Right lobe of liver (tissue), 6 donors: ENCODE measurements around the gene TGM3. TPM values are rescaled to one million over a fixed set of nuclear protein-coding genes. Genes with fewer than 3 reads are reported as not detected.

ENCODE experiments used
- ATAC-seq, 4 donors: fragments of 200-7000 bp; cut with Tn5 transposase; one replicate each; pipeline ENCODE4 v1.9.1; 2020; ENCODE audit warnings: mild to moderate bottlenecking in 4 of 4, moderate library complexity in 4 of 4
- DNase-seq, 3 donors: peaks; one replicate each; pipeline ENCODE4 v3.0.0-alpha.2; 2020
- H3K27ac ChIP-seq, 3 donors: fragments of 200-600 bp; one replicate each; pipeline ENCODE4 v1.8.0; 2022
- H3K27me3 ChIP-seq, 2 donors: fragments of 200-600 bp; one replicate each; pipeline ENCODE4 v1.8.0; 2022
- H3K36me3 ChIP-seq, 4 donors: fragments of 200-600 bp; sonication (generic) in 1 of 4; one replicate each; pipeline versions ENCODE4 v1.5.1 to v1.8.0; 2017 to 2022; ENCODE audit warnings: control low read depth in 1 of 4
- H3K4me1 ChIP-seq, 4 donors: fragments of 200-600 bp; sonication (generic) in 1 of 4; one replicate each; pipeline versions ENCODE4 v1.5.1 to v1.8.0; 2017 to 2022; ENCODE audit warnings: control low read depth in 1 of 4
- H3K4me3 ChIP-seq, 3 donors: fragments of 200-600 bp; one replicate each; pipeline ENCODE4 v1.8.0; 2022
- H3K9me3 ChIP-seq, 4 donors: fragments of 200-600 bp; sonication (generic) in 1 of 4; one replicate each; pipeline versions ENCODE4 v1.5.1 to v1.8.0; 2017 to 2022; ENCODE audit warnings: control low read depth in 1 of 4
- POLR2A ChIP-seq: fragments of 450-650 bp; IDR thresholded peaks from one replicate; pipeline ENCODE4 v1.6.1; 2017; ENCODE audit warnings: antibody characterized with exemption, mild to moderate bottlenecking
- WGBS: methylation state at CpG from one replicate; pipeline ENCODE4 v1.1.6; 2018; ENCODE audit warnings: low coverage, low lambda C conversion rate; ENCODE audit not compliant: insufficient coverage; ENCODE audit errors: missing lambda C conversion rate; 5-methylcytosine and 5-hydroxymethylcytosine counted together
- intact Hi-C, 2 donors: fragments of 100-400 bp; cut with DNase I; formaldehyde crosslinking; loops; one replicate each; pipeline versions ENCODE4 v1.11.2 to v1.14.1; 2022
- total RNA-seq, 6 experiments: library from RNA; depleted of rRNA in 2 of 6; stranded (reverse); fragments of >200 nt in 2 of 6; fragmentation: NEBNext Ultra II Directional in 3 of 6; extraction: Animal tissue kit (Norgen Biotek cat#: 25700) in 3 of 6; gene quantifications; one replicate each; pipeline versions ENCODE4 v1.1.0 to v1.2.4, GENCODE V29; 2016 to 2023
- TF ChIP-seq, protein P1 (sequence below), 4 donors: fragments of 200-600 bp in 3 of 4; fragments of 450-650 bp in 1 of 4; IDR thresholded peaks; one replicate each; pipeline versions ENCODE4 v1.5.1 to v1.8.0; 2016 to 2022; ENCODE audit warnings: antibody characterized with exemption in 4 of 4, mild to moderate bottlenecking in 2 of 4
- donor health status: DM: no; HTN: yes; CAD: no.
- donor health status: DM: no; HTN: no; CAD: no.
- donor health status: DM: no; HTN: no; CAD: no.
- donor health status: DM: no; HTN: yes; CAD: no.
- donor health status: DM: no; HTN: yes; CAD: no.

The TGM3 gene
- total RNA-seq, 6 experiments from 2014 or later = 0.15 to 3.0 (median 0.30) TPM; not detected in 2

- peaks cover 0 to 30% (median 15%) of the 10 kb centered on the region in 4 donors for H3K4me1 ChIP-seq
- no peak for DNase-seq
- H3K4me3 ChIP-seq = no peak overlapping the region
- no peak overlapping the region for H3K27ac ChIP-seq
- ATAC-seq = no peak
- no peaks in the 10 kb centered on the region for H3K27me3 ChIP-seq
- intact Hi-C loops = no loop called here
- no peaks in the 10 kb centered on the region for H3K9me3 ChIP-seq
- WGBS = 100% methylated on average over 2 of the region's 4 CpGs
- TF ChIP-seq POLR2A = no peak
- TF ChIP-seq, protein P1, sequence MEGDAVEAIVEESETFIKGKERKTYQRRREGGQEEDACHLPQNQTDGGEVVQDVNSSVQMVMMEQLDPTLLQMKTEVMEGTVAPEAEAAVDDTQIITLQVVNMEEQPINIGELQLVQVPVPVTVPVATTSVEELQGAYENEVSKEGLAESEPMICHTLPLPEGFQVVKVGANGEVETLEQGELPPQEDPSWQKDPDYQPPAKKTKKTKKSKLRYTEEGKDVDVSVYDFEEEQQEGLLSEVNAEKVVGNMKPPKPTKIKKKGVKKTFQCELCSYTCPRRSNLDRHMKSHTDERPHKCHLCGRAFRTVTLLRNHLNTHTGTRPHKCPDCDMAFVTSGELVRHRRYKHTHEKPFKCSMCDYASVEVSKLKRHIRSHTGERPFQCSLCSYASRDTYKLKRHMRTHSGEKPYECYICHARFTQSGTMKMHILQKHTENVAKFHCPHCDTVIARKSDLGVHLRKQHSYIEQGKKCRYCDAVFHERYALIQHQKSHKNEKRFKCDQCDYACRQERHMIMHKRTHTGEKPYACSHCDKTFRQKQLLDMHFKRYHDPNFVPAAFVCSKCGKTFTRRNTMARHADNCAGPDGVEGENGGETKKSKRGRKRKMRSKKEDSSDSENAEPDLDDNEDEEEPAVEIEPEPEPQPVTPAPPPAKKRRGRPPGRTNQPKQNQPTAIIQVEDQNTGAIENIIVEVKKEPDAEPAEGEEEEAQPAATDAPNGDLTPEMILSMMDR (IDR thresholded peaks at IDR 0.05) = no peak
- no peaks in the 10 kb centered on the region for H3K36me3 ChIP-seq
These were observed 11.3 kb downstream of the TGM3 start for GRCh38 chr20:2307136-2307535.

DNA sequence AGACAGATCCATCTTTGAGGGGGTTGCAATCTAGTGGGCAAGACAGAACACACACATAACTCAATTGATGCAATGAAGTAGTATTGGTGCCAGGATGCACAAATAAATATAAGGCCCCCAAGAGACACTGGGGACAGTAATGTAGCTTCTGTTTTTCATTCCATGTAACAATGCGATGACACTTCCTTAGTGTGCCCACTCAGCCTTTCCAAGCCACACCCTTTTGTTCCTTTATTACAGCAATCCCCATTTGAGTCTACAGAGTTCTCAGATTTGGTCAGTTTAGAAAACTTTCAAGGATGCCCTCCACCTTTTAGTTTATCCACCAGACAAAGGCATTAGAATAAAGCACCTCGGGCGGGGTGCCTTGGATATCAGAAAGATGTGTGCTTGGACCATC, 15.5 kb downstream of the TGM3 start:
- TF ChIP-seq, protein P1 (IDR thresholded peaks at IDR 0.05) = no peak
- no peak for TF ChIP-seq POLR2A
- ATAC-seq = no peak
- no peak for DNase-seq
- WGBS = 100% methylated on average over 2 of the region's 3 CpGs
- Histone ChIP-seq H3K9me3 (no peaks in the 10 kb centered on the region), H3K36me3 (no peaks in the 10 kb centered on the region), H3K27me3 (no peaks in the 10 kb centered on the region), H3K4me3 (no peak overlapping the region), H3K4me1 (peaks cover 0 to 13% (median 2%) of the 10 kb centered on the region in 4 donors), H3K27ac (no peak overlapping the region)
- intact Hi-C loops = no loop called here

- TF ChIP-seq POLR2A = no peak
- TF ChIP-seq, protein P1 (IDR thresholded peaks at IDR 0.05) = no peak
- 83% methylated on average over 3 of the region's 8 CpGs for WGBS
- Histone ChIP-seq H3K4me1 (peaks cover 0 to 20% (median 2%) of the 10 kb centered on the region in 4 donors), H3K27ac (no peak overlapping the region), H3K4me3 (no peak overlapping the region), H3K27me3 (no peaks in the 10 kb centered on the region), H3K36me3 (no peaks in the 10 kb centered on the region), H3K9me3 (no peaks in the 10 kb centered on the region)
- ATAC-seq (no peak), DNase-seq (no peak)
- intact Hi-C loops = no loop called here
These were observed 17.1 kb downstream of the TGM3 start for GRCh38 chr20:2312876-2313275.

- H3K4me3 ChIP-seq = no peak overlapping the region
- no peak for TF ChIP-seq POLR2A
- TF ChIP-seq, protein P1 (IDR thresholded peaks at IDR 0.05) = no peak
- DNase-seq = no peak
- no peak for ATAC-seq
- no peaks in the 10 kb centered on the region for H3K9me3 ChIP-seq
- intact Hi-C loops = no loop called here
- no peaks in the 10 kb centered on the region for H3K36me3 ChIP-seq
- no peaks in the 10 kb centered on the region for H3K27me3 ChIP-seq
- H3K27ac ChIP-seq = no peak overlapping the region
- WGBS = 86% methylated on average over 3 of the region's 3 CpGs
- peaks cover 0 to 20% (median 2%) of the 10 kb centered on the region in 4 donors for H3K4me1 ChIP-seq
These were observed 17.5 kb downstream of the TGM3 start for GRCh38 chr20:2313316-2313715.
